ENCODE measurements around the gene MROH2B.

GRCh38 chr5:41102341-41102740, 31.2 kb upstream of the MROH2B start:
- TF ChIP-seq POLR2A (IDR thresholded peaks at IDR 0.05) (no peak), POLR2AphosphoS5 (IDR thresholded peaks at IDR 0.05) (no peak), EP300 (IDR thresholded peaks at IDR 0.05) (no peak)

Measured in upper lobe of left lung (tissue), 4 donors.